Ramos (cell line): ENCODE results near the gene TMEM236.

Source experiments
- in situ Hi-C: fragments of 300-500 bp; cut with MboI; formaldehyde crosslinking; loops from one replicate; pipeline ENCODE4 v1.14.3; 2022; ENCODE audit warnings: low sequenced_read_pairs; ENCODE audit not compliant: unreplicated experiment

Gene TMEM236

DNA sequence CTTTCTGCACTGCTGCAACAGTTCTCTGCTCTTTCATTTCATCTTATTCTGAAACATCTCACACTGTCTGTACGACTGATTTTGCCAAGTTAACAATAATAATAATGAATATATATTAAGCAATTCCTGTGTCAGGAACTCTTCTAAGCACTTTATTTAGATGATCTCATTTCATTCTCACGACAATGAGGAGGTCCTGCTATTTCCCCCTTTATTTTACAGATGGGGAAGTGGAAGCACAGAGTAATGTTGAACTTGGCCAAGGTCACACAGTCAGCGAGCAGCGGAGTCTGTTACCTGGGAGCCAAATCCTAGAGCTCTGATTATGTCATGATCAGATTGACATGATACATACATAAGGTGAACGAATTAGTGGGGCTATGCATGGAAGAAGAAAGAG is 63.0 kb downstream of the TMEM236 start:
- in situ Hi-C loops: no loop called here

DNA sequence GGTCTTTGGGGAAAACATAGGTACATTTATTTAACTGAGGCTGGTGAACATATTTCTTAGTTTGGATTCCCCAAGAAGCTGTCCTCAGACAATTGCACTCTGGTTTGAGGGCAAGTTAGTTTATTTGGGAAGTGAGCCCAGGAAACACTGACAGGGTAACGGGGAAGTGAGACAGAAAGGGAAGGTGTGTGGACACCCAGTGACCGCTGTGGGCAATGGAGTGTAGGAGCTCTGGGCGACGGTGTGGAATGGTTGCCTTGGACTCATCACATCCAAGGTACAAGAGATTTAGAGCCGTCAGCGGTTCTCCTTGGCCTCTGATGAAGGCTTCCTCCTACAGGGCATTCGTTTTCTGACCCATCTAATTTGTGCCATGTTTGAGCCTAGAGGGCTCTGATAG is 64.2 kb downstream of the TMEM236 start:
- in situ Hi-C loops: no loop called here

DNA sequence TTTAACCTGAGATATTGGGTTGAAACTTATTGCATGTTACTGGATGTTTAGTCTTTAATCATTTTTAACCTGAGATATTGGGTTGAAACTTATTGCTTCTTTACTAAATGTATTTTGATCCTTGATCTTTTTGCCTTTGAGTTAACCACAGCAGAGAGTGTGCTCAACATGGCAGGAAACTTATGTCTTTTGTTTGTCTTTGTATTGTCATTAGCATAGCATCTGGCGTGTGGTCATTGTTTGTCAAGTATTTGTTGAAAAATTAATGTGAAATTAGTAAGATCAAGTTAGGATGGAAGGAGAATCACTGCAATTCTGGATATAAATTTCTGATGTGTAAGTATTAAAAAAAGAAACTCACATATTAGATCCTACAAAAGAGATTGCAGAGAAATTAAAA is 65.3 kb downstream of the TMEM236 start:
- in situ Hi-C loops: no loop called here

- in situ Hi-C loops: no loop called here
These were observed 65.8 kb downstream of the TMEM236 start for GRCh38 chr10:17817790-17818189.

DNA sequence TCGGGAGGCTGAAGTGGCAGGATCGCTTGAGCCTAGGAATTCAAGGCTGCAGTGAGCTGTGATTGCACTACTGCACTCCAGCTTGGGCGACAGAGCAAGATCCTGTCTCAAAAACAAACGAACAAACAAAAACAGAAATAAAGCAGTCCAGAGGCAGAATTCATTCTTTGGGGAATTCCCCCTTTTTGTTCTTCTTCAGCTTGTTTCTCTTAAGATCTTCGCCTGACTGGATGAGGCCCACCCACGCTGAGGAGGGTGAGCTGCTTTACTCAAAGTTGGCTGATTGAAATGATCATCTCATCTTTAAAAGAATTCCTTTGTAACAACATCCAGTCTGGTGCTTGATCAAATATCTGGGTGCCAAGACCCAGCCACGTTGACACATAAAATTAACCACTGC is 67.8 kb downstream of the TMEM236 start:
- in situ Hi-C loops: no loop called here

- in situ Hi-C loops: no loop called here
These were observed 68.9 kb downstream of the TMEM236 start for GRCh38 chr10:17820943-17821342.

GRCh38 chr10:17821893-17822292 is 69.9 kb downstream of the TMEM236 start:
- in situ Hi-C loops: no loop called here

- in situ Hi-C loops: no loop called here
These were observed 79.3 kb downstream of the TMEM236 start for GRCh38 chr10:17831341-17831740.

- in situ Hi-C loops: no loop called here
These were observed 79.9 kb downstream of the TMEM236 start for GRCh38 chr10:17831896-17832295.

- in situ Hi-C loops: no loop called here
These were observed 81.7 kb downstream of the TMEM236 start for GRCh38 chr10:17833656-17834055.

DNA sequence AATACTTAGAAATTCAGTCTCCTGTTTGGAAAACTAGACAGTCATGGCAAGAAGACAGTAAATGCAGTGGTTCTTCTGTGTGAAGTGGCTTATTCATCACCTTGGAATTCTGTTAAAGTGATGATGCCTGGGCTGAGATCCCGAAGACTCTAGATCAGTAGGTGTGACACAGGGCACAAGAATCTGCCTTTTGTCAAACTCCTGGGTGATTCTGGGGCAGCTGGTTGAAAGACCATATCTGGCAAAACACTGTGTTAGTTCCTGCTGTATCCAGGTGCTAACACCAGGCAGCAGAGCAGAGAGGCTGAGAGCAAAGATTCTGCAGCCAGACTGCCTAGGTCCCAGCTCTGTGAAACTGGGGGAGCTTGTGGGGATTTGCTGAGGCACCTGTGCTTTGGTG is 83.7 kb downstream of the TMEM236 start:
- in situ Hi-C loops: no loop called here

DNA sequence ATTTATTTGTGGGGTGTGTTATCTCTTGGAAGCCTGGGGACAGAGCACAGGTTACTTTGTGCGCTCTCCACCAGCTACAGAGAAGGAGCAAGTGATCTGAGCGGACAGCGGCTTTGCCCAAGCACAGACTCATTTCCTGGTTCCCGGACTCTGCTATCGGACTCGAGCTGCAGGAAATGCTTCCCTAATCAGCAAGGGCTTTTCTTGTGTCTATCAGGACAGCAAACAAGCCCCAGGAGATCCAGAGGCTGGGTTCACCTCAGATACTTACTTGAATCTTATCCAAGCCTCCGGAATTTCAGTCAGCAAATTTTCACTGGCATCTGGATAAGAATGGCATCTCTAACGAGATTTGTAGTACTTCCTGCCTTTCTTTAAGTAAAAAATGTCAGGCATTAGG is 84.9 kb downstream of the TMEM236 start:
- in situ Hi-C loops: no loop called here

- in situ Hi-C loops: no loop called here
These were observed 86.2 kb downstream of the TMEM236 start for GRCh38 chr10:17838080-17838648.

DNA sequence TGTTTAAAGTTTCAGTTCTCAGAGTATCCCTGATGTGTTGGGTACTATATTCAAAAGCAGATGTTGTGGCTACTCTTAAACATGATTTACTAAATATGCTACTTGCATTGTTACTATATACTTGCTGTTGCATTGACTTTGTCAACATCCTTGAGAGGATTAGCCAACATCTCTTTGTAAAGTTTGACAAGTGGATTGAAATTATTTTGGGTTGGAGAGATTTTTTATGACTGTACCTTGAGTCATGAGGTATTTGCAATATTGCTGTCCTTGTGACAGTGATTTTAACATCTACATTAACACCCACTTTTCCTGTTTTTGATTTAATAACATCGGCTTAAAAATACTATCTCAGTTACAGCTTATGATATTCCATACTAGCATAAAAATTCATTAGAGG is 89.0 kb downstream of the TMEM236 start:
- in situ Hi-C loops: loop anchor here (10.0 kb wide), 1 partner anchor 374 kb away; no protein-coding TSS in a partner anchor

GRCh38 chr10:17842641-17843040 is 90.6 kb downstream of the TMEM236 start:
- in situ Hi-C loops: loop anchor here (10.0 kb wide), 1 partner anchor 372 kb away; no protein-coding TSS in a partner anchor

- in situ Hi-C loops: loop anchor here (10.0 kb wide), 1 partner anchor 367 kb away; no protein-coding TSS in a partner anchor
These were observed 95.7 kb downstream of the TMEM236 start for GRCh38 chr10:17847585-17848296.

- in situ Hi-C loops: loop anchor here (10.0 kb wide), 1 partner anchor 366 kb away; no protein-coding TSS in a partner anchor
These were observed 96.6 kb downstream of the TMEM236 start for GRCh38 chr10:17848646-17849045.
